ENCODE measurements around the gene TMC8.
"Not testable (repeated sequence)": the region's sequence is repeated elsewhere in the genome, so short reads cannot be mapped to it uniquely, and the experiment has no call there.

DNA sequence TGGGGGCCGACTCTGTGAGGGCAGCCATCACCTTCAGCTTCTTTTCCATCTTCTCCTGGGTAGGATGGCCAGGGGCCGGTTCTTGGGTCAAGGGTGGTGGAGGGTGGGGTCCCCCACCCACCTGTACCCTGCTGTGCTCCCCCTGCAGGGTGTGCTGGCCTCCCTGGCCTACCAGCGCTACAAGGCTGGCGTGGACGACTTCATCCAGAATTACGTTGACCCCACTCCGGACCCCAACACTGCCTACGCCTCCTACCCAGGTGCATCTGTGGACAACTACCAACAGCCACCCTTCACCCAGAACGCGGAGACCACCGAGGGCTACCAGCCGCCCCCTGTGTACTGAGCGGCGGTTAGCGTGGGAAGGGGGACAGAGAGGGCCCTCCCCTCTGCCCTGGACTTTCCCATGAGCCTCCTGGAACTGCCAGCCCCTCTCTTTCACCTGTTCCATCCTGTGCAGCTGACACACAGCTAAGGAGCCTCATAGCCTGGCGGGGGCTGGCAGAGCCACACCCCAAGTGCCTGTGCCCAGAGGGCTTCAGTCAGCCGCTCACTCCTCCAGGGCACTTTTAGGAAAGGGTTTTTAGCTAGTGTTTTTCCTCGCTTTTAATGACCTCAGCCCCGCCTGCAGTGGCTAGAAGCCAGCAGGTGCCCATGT lies 41.1 kb downstream of the TMC8 start:
- TF ChIP-seq CTCF, POLR2A (IDR thresholded peaks at IDR 0.05): not testable (repeated sequence)

Data from Peyer's patch (tissue), 4 donors.